ENCODE data around the gene ZNF423. TPM values are rescaled to one million over a fixed set of nuclear protein-coding genes. Genes with fewer than 3 reads are reported as not detected.

The ZNF423 gene
- total RNA-seq, 2 experiments from 2014 or later: not detected

DNA sequence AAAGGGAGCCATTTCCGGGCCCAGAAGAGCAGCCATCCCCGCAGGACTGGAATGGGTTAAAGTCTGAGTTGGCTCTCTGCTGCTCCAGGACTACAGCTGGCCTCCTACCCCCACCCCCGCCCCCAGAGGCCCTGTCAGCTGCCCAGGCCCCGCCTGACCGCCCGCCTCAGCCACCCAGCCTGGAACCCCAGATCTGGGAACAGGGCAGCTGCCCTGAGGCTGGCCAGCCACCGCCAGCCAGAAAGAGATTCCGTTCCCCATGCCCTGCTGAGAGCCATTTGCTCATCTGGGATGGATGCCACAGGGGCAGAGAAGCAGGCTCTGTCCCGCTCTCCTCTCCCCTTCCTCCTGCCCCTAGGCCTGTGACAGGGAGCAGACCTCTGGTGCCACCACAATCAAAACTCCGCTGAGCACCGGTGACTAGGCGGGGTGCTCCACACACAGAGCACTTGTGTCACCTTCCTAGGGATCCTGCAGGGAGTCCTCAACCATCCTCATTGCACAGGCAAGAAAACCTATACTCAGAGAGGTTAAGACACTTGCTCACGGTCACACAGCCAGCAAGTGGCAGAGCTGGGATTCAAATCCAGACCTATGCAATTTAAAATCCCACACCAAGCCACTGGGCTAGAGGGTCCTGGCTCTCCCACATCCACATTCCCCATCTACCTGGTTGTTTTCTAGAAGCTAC is 44.1 kb downstream of the ZNF423 start:
- Mint-ChIP-seq H3K4me1 (ENCODE audit: low read depth) (no peaks in the 10 kb centered on the region), H3K27ac (no peak overlapping the region), H3K36me3 (ENCODE audit: low read depth) (no peaks in the 10 kb centered on the region), H3K9me3 (no peaks in the 10 kb centered on the region), H3K4me3 (no peak overlapping the region), H3K27me3 (no peaks in the 10 kb centered on the region)
- TF ChIP-seq, protein P1, sequence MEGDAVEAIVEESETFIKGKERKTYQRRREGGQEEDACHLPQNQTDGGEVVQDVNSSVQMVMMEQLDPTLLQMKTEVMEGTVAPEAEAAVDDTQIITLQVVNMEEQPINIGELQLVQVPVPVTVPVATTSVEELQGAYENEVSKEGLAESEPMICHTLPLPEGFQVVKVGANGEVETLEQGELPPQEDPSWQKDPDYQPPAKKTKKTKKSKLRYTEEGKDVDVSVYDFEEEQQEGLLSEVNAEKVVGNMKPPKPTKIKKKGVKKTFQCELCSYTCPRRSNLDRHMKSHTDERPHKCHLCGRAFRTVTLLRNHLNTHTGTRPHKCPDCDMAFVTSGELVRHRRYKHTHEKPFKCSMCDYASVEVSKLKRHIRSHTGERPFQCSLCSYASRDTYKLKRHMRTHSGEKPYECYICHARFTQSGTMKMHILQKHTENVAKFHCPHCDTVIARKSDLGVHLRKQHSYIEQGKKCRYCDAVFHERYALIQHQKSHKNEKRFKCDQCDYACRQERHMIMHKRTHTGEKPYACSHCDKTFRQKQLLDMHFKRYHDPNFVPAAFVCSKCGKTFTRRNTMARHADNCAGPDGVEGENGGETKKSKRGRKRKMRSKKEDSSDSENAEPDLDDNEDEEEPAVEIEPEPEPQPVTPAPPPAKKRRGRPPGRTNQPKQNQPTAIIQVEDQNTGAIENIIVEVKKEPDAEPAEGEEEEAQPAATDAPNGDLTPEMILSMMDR (IDR thresholded peaks at IDR 0.05): no peak
- no peak for ATAC-seq
- POLR2A ChIA-PET: no interaction called here
- CTCF ChIA-PET: no interaction called here
- DNase-seq: no peak
- intact Hi-C loops (cut with micrococcal nuclease): no loop called here

DNA sequence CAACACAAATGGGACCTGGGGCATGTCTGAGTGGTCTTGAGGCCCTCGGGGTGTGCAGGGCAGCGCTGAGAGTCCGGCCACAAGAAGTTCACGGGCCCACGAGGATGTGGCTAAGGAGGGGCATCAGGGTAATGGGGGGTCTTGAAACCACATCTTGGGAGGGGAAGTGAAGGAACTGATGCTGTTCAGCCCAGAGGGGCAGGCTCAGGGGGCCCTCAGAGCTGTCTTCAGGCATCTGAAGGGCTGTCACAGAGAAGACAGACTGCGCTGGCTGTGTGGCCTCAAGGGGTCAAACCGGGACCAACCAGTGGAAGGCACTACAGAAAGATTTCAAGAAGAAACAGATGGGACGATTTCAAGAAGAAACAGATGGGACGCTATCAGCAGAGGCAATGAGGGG is 45.1 kb downstream of the ZNF423 start:
- CTCF ChIA-PET: no interaction called here
- no peak overlapping the region for H3K4me3 Mint-ChIP-seq
- TF ChIP-seq, protein P1 (IDR thresholded peaks at IDR 0.05): no peak
- POLR2A ChIA-PET: no interaction called here
- ATAC-seq (no peak), DNase-seq (no peak)
- no peaks in the 10 kb centered on the region for H3K4me1 Mint-ChIP-seq (ENCODE audit: low read depth)
- intact Hi-C loops (cut with micrococcal nuclease): no loop called here
- no peak overlapping the region for H3K27ac Mint-ChIP-seq
- H3K9me3 Mint-ChIP-seq: no peaks in the 10 kb centered on the region
- no peaks in the 10 kb centered on the region for H3K27me3 Mint-ChIP-seq
- no peaks in the 10 kb centered on the region for H3K36me3 Mint-ChIP-seq (ENCODE audit: low read depth)

DNA sequence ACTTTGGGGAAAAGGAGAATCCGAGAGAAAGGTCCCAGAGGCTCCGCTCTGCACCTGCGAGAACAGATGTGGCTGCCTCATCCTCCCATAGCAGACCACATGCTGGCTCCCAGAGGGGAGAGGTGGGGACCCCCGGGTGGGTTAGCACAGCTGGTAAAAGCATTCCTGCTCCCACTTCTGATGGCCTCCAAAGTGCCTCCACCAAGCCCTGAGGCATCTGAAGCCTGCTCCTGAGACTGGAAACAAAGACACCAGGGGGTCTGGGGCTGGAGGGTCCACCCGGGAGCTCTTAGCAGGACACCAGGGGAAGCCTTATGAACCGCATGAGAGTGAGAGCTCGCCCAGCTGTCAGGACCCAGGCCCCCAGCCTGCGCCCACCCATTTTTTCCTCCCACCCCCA is 46.4 kb downstream of the ZNF423 start:
- DNase-seq (no peak), ATAC-seq (no peak)
- Mint-ChIP-seq H3K27ac (no peak overlapping the region), H3K4me3 (no peak overlapping the region), H3K27me3 (no peaks in the 10 kb centered on the region), H3K9me3 (no peaks in the 10 kb centered on the region), H3K4me1 (ENCODE audit: low read depth) (no peaks in the 10 kb centered on the region), H3K36me3 (ENCODE audit: low read depth) (no peaks in the 10 kb centered on the region)
- CTCF ChIA-PET: no interaction called here
- POLR2A ChIA-PET: no interaction called here
- TF ChIP-seq, protein P1 (IDR thresholded peaks at IDR 0.05): no peak
- intact Hi-C loops (cut with micrococcal nuclease): no loop called here

DNA sequence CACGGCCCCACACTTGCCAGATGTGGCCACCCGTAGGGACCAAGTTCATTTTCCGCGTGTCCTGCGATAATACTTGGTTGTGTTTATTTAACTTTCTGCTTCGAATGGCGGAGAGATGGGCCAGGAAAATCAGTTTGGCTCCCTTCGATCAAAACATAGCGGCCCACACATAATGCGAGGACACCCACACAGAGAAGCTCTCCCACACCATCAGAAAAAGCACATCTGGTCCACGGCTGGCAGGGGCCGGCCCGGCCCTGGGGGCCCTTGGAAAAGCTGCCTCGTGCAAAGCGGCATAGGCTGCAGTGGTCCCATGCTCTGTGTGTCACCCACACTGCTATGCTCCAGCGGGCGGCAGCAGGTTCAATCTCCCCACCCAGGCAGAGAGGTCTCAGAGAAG is 46.9 kb downstream of the ZNF423 start:
- TF ChIP-seq, protein P1 (IDR thresholded peaks at IDR 0.05): no peak
- Mint-ChIP-seq H3K27me3 (no peaks in the 10 kb centered on the region), H3K4me1 (ENCODE audit: low read depth) (no peaks in the 10 kb centered on the region), H3K9me3 (no peaks in the 10 kb centered on the region), H3K27ac (no peak overlapping the region), H3K4me3 (no peak overlapping the region), H3K36me3 (ENCODE audit: low read depth) (no peaks in the 10 kb centered on the region)
- no peak for DNase-seq
- intact Hi-C loops (cut with micrococcal nuclease): no loop called here
- ChIA-PET POLR2A (no interaction called here), CTCF (no interaction called here)
- ATAC-seq: no peak

DNA sequence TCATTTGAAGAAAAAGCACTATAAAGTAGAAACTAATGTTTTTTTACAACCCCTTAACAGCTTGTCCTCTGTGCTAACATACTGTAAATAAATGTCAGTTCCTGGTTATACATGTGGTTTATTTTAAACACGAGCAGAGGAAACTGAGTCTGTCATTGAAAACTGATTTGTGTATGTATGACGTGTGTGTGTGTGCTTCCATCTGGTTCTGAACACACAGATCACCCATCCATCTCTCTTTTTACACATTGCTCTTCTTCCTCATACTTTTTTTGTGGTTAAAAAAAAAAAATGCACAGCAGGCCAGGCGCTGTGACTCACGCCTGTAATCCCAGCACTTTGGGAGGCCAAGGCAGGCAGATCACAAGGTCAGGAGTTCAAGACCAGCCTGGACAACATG is 49.5 kb downstream of the ZNF423 start:
- DNase-seq: no peak
- ChIA-PET CTCF (no interaction called here), POLR2A (no interaction called here)
- Mint-ChIP-seq H3K27ac (no peak overlapping the region), H3K4me1 (ENCODE audit: low read depth) (no peaks in the 10 kb centered on the region), H3K4me3 (no peak overlapping the region), H3K9me3 (no peaks in the 10 kb centered on the region), H3K27me3 (peaks cover 2% of the 10 kb centered on the region), H3K36me3 (ENCODE audit: low read depth) (no peaks in the 10 kb centered on the region)
- ATAC-seq: no peak
- TF ChIP-seq, protein P1 (IDR thresholded peaks at IDR 0.05): no peak
- intact Hi-C loops (cut with micrococcal nuclease): no loop called here

Measured in activated CD8-positive, alpha-beta T cell treated with anti-CD3 and anti-CD28 coated beads for 36 hours (primary cell).